Stimulated activated CD4-positive, alpha-beta T cell treated with anti-CD3 and anti-CD28 coated beads, TNF-alpha, amount 100 ng/mL, for 24 hours (primary cell): ENCODE results near the gene MRGPRF.

Experiments
- DNase-seq, 3 experiments: peaks; one replicate each; pipeline ENCODE4 v3.0.0-alpha.2; 2020; ENCODE audit warnings: low read depth in 3 of 3

MRGPRF gene

GRCh38 chr11:69050592-69051380 lies 37.7 kb upstream of the MRGPRF start:
- DNase-seq: no peak

- no peak for DNase-seq
Measured at GRCh38 chr11:69049490-69049867, 36.4 kb upstream of the MRGPRF start.

DNA sequence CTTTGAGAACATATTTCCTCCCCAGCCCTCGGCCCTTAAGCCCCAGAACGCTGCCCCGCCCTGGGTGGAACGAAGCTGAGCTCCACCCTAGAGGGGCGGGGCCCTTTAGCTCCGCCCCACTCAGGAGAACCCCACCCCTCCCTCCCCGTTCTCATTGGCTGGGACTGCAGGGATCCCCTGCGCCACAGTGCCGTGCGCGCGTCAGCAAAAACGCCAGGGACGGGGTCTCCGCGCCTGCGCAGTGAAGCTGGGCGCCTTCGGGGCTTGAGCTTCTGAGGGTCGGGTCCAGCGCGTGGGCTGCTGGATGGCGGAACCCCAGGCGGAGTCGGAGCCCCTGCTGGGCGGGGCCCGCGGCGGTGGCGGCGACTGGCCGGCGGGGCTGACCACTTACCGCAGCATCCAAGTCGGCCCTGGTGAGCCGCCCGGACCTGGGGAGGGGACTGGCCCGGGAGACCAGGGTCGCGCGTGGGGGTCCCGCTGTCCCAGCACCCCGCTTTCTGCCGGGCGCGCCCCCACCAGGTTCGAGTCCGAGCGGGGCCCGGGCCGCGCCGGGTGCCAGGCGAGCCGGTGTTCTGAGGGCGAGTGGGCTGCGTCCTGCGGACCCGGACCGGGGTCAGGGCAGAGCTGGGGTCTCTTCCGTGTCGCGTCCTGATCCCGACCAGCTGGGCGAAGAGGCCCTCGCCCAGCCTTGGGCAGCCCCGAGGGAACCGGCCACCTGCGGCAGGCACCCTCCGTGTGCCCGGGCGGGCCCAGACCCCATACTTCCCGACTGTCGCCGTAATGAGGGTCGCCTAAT lies 35.8 kb upstream of the MRGPRF start, which contains the start of gene TPCN2:
Gene TPCN2, plus strand, starts transcription at position 239 of the 796 bp plus-strand sequence. Its CDS starts 66 bp downstream, at position 305.
- peak; percentile 81 to 91 (median 85) for DNase-seq

DNA sequence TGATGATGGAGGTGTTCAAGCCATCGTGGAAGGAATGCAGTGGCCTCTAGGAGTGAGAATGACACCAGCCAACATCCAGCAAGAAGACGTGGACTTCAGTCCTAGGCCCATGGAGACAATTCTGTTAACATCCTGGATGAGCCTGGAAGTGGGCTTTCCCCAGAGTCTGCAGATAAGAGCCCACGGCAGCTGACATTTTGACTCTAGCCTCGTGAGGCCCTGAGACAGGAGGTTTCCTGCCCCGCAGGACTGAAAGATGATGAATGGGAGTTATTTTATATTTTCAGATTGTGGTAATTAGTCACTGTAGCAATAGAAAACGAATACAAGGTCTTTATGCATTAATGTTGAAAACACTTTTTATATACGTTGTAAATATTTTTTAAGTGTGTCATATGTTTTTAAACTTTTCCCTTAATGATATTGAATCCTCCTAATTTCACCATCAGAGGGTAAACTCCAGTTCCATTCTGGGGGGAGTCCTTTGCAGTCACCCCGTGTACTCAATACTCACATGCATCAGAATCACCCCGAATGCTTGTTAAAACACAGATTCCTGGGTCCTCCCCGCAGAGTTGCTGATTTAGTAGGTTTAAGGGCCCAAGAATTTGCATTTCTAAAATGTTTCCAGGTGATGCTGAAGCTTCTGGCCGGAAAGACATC lies 35.1 kb upstream of the MRGPRF start:
- DNase-seq: no peak

DNA sequence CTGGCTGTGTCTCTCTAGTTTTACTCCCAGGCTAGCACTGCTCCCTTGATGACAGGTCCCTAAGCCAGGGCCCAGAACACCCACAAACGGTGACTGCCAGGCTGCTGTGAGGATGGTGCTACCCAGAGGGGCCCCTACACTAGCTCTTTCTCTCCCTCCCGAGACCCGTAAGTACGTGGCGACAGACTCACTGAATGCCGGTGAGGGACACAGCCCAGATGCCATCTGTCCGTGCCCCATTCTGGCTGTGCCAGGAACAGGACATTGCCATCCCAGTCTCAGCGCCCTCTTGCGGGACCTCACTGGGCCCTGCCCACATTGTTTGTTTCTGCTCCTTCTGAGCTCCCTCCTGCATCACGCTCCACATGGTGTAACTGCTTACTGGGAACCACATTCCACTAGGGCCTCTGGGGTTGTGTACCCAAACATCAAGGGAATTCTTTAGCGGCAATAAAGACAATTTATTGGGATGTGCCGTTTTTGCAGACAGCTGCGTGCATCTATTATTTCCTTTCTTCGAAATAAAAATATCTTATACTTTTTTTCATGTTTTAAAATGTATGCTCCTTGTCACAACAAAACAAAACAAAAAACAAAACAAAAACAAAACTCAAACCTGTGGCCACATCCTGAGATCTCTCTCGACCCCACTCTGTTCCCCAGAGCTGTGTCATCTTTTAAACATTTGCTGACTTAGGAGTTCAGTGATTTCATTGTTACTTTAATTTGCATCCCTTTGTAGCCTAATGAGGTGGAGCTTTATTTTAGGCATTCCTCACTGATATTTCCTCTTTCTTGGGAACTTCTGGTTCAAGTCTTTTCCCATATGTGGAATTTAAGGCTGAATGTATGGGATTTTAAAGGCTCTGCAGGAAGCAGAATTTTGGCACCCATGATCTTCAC lies 31.3 kb upstream of the MRGPRF start:
- DNase-seq: no peak

- no peak for DNase-seq
Measured at GRCh38 chr11:69041516-69041915, 28.5 kb upstream of the MRGPRF start.

DNA sequence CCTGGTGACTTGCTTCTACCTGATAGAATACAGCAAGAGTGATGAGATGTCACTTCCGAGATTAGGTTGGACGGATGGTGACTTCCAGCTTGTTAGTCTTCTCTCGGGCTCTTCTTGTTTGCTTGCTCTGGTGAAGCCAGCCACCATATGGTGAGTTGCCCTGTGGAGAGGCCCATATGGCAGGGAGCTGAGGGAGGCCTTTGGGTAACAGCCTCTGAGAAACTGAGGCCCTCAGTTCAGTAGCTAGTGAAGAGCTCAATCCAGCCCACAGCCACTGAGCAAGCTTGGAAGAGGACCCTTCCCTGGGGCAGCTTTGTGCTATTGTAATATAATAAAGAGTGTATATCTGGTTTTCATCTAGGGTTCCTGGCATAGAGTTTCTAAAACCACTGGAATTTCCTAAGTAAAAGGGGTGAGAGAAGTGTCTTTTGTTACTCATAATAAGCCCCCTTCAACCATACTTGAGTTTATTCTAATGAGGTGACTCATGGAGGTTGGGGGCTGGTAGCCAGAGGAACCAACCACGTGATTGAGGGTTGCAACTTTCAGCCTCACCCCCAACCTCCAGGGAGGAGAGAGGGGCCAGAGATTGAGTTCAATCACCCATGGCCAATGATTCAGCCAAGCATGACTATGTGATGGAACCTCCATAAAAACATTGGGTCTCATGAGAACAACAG lies 27.7 kb upstream of the MRGPRF start:
- DNase-seq: peak in 1 of 3 experiments; percentile 29

DNA sequence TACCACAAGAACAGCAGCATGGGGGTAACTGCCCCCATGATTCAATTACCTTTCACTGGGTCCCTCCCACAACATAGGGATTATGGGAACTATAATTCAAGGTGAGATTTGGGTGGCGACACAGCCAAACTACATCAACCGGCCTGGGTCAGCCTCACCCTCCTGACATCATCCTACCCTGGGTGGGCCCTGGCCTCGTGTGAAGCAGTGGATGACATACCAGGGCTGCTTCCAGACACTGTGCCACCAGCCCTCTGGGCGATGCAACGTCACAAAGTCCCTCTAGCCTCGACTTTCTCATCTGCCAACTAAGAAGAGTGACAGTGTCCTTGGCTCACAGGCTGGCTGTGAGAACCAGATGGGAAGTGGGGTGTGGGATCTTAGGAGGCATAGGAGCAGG lies 27.0 kb upstream of the MRGPRF start:
- DNase-seq: no peak

DNA sequence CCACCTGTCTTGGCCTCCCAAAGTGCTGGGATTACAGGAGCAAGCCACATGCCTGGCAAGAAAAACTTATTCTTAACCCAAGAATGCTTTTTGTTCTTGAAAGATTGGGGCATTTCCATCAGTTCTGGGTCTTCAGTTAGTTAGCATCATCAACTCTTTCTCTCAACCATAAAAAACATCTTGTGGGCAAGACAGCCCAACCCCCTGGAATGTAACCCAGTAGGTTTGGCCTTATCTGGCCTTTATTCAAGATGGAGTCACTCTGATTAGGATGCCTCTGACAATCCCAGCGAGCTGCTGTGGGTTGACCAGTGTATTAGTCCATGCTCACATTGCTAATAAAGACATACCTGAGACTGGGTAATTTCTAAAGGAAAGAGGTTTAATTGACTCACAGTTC lies 26.5 kb upstream of the MRGPRF start:
- DNase-seq: no peak

DNA sequence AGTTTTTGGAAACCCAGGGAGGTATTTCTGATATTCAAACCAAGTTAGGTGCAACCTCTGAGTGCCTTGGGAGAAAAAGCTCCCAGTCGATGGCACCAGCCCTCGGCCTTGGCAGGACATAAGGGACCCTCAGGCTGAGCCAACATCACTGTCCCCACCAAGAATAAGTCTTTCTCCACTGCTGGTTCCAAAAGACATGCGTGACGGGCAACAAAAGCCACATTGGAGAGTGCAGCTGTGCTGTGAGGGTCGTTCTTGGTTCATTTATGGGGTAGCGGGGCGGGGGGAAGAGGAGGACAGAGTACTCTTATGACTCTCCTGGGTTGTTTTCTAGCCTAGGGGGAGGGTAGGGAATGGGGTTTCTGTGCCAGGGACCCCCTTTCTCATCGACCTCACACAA lies 24.5 kb upstream of the MRGPRF start:
- no peak for DNase-seq

DNA sequence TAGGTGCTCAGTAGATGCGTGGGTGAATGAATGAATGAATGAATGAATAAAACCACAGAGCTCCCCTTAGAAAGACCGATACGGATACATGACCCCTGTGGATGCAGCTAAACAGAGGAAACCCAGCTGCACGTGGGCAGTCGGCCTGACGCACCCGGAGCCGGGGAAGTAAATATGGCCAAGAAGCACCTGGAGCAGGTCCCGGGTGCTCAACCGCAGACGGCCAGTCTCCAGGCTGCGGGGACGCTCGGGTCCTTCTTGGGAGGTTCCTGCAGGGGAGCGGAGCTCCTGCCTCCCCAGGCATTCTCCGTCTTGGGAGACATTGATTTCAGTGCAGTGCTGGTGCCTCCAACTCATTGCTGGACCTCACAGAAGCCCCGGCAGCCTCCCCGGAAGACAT lies 24.0 kb upstream of the MRGPRF start:
- no peak for DNase-seq

DNA sequence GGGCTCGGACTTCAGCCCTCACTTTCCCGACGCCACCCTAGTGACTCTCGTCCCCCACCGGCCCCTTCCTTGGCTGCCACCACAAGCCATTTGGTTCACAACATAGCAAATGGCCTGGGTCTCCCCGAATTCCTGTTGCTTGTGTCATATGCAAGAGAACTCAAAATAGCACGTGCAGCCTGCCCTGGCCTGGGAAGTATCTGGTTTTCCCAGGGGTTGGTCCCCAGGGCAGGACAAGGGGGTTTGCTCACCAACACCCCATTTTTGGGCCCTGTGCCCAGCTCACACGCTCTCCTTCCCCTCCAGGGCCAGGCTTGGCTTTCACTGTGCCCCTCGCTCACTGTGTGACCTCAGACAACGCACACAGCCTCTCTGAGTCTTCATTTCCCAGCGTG lies 22.9 kb upstream of the MRGPRF start:
- DNase-seq: no peak

- DNase-seq: no peak
Measured at GRCh38 chr11:69035150-69035945, 22.3 kb upstream of the MRGPRF start.

DNA sequence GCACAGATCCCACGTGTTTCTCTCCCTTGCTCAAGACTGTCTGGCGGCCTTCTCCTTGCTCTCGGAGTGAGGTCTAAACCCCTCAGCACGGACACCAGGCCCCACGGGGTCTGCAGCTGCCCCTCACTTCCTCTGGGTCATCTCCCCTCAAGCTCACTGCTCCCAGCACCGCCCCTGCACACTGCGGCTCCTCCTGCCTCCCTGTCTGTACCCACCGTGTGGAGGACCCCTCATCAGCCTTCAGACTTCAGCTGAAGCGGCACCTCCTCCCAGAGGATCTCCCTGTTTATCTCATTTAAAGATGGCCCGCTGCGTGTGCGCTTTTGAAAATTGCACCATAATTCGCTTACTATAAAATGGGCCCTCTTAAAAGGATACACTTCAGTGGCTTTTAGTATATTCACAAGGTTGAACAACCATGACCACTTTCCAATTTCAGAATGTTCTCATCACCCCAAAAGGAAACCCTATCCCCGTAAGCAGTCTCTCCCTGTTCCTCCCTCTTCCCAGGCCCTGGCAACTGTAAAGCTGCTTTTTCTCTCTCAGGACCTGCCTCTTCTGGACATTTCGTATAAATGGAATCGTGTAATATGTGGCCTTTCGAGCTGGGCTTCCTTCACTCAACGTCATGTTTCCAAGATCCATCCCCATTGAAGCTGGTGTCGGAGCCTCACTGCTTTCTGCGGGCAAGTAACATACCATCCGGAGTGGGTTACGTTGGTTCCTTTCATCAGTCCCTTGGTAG lies 21.2 kb upstream of the MRGPRF start:
- DNase-seq: no peak

GRCh38 chr11:69033431-69033830 lies 20.4 kb upstream of the MRGPRF start:
- DNase-seq: no peak

- no peak for DNase-seq
Measured at GRCh38 chr11:69032833-69033232, 19.8 kb upstream of the MRGPRF start.

DNA sequence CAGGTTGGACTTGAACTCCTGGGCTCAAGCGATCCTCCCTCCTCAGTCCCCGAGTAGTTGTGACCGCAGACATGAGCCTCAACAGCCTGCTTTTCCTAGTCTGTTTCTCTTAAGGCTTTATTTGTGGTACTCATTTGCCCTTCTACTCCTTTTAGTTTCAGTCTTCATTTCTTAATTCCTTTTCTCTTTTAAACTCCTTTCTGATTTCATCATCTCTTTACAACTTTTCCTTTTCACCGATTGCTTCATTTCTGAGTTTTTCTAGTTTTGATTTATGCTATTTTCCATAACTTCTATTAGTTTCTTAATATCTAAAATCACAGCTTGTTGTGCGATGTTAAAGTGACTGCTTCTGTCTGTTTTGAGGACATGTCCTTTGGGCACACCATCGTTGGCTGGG lies 17.3 kb upstream of the MRGPRF start:
- DNase-seq: no peak

GRCh38 chr11:69027704-69028372 lies 14.8 kb upstream of the MRGPRF start:
- no peak for DNase-seq

- DNase-seq: no peak
Measured at GRCh38 chr11:69024509-69024908, 11.5 kb upstream of the MRGPRF start.
